HepG2 (cell line): Measurements from ENCODE around the gene B4GALT5. TPM values are rescaled to one million over a fixed set of nuclear protein-coding genes. Genes with fewer than 3 reads are reported as not detected.
A peak's percentile ranks its signal among the peaks of the same experiment; 100 is the strongest.

Source experiments
- ATAD3A ChIP-seq: sonication (generic); formaldehyde crosslinking; IDR thresholded peaks from 2 replicates; pipeline ENCODE4 v1.4.0; 2020; ENCODE audit warnings: missing genetic modification reagents
- EHMT2 ChIP-seq: fragments of 200-600 bp; sonication (generic); IDR thresholded peaks from 2 replicates; pipeline ENCODE4 v1.7.0; 2017; ENCODE audit warnings: antibody characterized with exemption, low read depth, low read length, borderline replicate concordance
- PAX8 ChIP-seq: sonication (generic); formaldehyde crosslinking; IDR thresholded peaks from 2 replicates; pipeline ENCODE4 v1.8.0; 2022; ENCODE audit warnings: mild to moderate bottlenecking, missing genetic modification reagents, borderline replicate concordance
- ZBTB8A ChIP-seq: sonication (generic); formaldehyde crosslinking; IDR thresholded peaks from 2 replicates; pipeline ENCODE4 v1.4.0; 2020; ENCODE audit warnings: mild to moderate bottlenecking, low read depth, missing genetic modification reagents, borderline replicate concordance
- ZNF264 ChIP-seq: sonication (generic); formaldehyde crosslinking; IDR thresholded peaks from 2 replicates; pipeline ENCODE4 v1.4.0; 2020; ENCODE audit warnings: missing genetic modification reagents
- ZNF589 ChIP-seq: sonication (generic); formaldehyde crosslinking; conservative IDR thresholded peaks from 2 replicates; pipeline ENCODE4 v1.8.0; 2022; ENCODE audit warnings: mild to moderate bottlenecking, moderate library complexity, missing genetic modification reagents
- ZNF792 ChIP-seq: IDR thresholded peaks from 2 replicates; pipeline ENCODE4 v1.6.1; 2016
- polyA plus RNA-seq, 8 experiments: library from polyadenylated mRNA; depleted of rRNA in 3 of 8; stranded (reverse) in 7 of 8; unstranded in 1 of 8; fragments of >200 nt; fragmentation: Illumina TruSeq in 4 of 8; extraction: Trizol in 4 of 8; gene quantifications; 2 replicates each; pipeline versions ENCODE4 v1.2.1 to v1.2.3, GENCODE V29; 2011 to 2016; ENCODE audit warnings: low read depth in 4 of 8, missing spikeins in 1 of 8, mixed read lengths in 1 of 8; ENCODE audit not compliant: insufficient read depth in 1 of 8
- total RNA-seq, 5 experiments: library from RNA; depleted of rRNA; stranded (reverse); fragments of >200 nt; fragmentation: Illumina TruSeq; extraction: Trizol; gene quantifications; 2 replicates each; pipeline ENCODE4 v1.2.3, GENCODE V29; 2016; ENCODE audit warnings: low read depth in 1 of 5
- TF ChIP-seq, protein P1 (sequence below): IDR thresholded peaks from 2 replicates; pipeline ENCODE4 v1.6.1; 2016; ENCODE audit warnings: missing compliant biosample characterization, missing genetic modification reagents, borderline replicate concordance
- TF ChIP-seq, protein P2 (sequence below): IDR thresholded peaks from 2 replicates; pipeline ENCODE4 v1.4.0; 2020; ENCODE audit warnings: mild to moderate bottlenecking, missing genetic modification reagents
- TF ChIP-seq, protein P3 (sequence below): sonication (generic); formaldehyde crosslinking; IDR thresholded peaks from 2 replicates; pipeline ENCODE4; 2020; ENCODE audit warnings: missing genetic modification reagents, mild to moderate bottlenecking, borderline replicate concordance
- TF ChIP-seq, protein P4 (sequence below): sonication (generic); formaldehyde crosslinking; IDR thresholded peaks from 2 replicates; pipeline ENCODE4 v1.4.0; 2020; ENCODE audit warnings: missing genetic modification reagents
- TF ChIP-seq, protein P5 (sequence below): sonication (generic); formaldehyde crosslinking; IDR thresholded peaks from 2 replicates; pipeline ENCODE4 v1.4.0; 2020; ENCODE audit warnings: missing genetic modification reagents

Gene B4GALT5
- total and polyA plus RNA-seq, 2 of the 13 experiments (the other 11 are each of a cell fraction or from before 2014, with no cell fraction given) = 27.3 to 30.9 TPM

DNA sequence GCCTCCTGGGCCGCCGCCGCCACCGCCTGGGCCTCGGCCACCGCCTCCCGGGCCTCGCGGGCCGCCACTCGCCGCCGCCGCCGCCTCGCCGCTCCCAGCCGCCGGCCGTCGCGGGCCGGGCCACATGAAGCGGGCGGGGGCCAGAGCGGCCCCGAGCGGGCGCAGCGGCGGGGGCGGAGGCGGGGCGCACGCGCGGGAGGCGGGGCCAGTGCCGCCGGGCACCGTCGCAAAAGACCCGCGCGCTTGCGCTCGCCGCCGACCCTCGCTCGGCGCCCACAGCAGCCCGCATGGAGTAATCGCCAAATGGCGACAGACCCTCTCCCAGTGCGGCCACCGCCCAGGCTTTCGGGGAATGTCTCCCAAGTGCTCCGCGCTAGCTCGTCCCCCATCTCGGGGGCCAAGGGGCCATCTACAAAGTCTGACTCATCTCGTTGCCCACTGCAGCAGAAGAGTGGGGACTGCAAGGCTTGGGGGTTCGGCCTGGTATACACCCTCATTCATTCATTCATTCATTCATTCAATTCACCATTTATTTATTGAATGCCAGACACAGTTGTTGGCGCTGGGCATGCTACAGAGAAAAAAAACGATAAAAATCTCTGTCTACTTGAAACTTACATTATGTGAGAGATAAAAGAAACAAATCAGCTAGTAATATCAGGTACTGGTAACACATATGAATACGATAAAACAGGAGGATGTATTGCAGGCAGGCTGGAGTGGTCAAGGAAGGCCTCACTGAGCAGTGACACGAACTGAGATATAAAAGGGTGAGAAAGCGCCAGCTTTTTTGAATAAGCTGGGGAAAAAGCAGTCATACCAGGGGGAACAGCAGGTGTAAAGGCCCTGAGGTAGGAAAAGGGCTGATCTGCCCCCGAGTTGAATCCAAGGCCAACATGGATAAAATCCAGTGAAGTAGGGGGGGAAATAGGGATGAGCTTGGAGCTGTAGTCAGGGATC, at the start of gene B4GALT5 (continued):
- TF ChIP-seq ZNF792 (CRISPR knock-in tag) (no peak), ZBTB8A (CRISPR knock-in tag) (peak; percentile 9; the same call in 1 of the 2 replicates), EHMT2 (no peak), ZNF589 (CRISPR knock-in tag) (no peak), ZNF264 (peak; percentile 53), PAX8 (CRISPR knock-in tag) (peak; percentile 47), ATAD3A (no peak)
- TF ChIP-seq, protein P1, sequence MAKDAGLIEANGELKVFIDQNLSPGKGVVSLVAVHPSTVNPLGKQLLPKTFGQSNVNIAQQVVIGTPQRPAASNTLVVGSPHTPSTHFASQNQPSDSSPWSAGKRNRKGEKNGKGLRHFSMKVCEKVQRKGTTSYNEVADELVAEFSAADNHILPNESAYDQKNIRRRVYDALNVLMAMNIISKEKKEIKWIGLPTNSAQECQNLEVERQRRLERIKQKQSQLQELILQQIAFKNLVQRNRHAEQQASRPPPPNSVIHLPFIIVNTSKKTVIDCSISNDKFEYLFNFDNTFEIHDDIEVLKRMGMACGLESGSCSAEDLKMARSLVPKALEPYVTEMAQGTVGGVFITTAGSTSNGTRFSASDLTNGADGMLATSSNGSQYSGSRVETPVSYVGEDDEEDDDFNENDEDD (CRISPR knock-in tag) = peak; percentile 56; the same call in 1 of the 2 replicates
- TF ChIP-seq, protein P2, sequence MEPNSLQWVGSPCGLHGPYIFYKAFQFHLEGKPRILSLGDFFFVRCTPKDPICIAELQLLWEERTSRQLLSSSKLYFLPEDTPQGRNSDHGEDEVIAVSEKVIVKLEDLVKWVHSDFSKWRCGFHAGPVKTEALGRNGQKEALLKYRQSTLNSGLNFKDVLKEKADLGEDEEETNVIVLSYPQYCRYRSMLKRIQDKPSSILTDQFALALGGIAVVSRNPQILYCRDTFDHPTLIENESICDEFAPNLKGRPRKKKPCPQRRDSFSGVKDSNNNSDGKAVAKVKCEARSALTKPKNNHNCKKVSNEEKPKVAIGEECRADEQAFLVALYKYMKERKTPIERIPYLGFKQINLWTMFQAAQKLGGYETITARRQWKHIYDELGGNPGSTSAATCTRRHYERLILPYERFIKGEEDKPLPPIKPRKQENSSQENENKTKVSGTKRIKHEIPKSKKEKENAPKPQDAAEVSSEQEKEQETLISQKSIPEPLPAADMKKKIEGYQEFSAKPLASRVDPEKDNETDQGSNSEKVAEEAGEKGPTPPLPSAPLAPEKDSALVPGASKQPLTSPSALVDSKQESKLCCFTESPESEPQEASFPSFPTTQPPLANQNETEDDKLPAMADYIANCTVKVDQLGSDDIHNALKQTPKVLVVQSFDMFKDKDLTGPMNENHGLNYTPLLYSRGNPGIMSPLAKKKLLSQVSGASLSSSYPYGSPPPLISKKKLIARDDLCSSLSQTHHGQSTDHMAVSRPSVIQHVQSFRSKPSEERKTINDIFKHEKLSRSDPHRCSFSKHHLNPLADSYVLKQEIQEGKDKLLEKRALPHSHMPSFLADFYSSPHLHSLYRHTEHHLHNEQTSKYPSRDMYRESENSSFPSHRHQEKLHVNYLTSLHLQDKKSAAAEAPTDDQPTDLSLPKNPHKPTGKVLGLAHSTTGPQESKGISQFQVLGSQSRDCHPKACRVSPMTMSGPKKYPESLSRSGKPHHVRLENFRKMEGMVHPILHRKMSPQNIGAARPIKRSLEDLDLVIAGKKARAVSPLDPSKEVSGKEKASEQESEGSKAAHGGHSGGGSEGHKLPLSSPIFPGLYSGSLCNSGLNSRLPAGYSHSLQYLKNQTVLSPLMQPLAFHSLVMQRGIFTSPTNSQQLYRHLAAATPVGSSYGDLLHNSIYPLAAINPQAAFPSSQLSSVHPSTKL (CRISPR knock-in tag) = peak; percentile 44
- TF ChIP-seq, protein P3, sequence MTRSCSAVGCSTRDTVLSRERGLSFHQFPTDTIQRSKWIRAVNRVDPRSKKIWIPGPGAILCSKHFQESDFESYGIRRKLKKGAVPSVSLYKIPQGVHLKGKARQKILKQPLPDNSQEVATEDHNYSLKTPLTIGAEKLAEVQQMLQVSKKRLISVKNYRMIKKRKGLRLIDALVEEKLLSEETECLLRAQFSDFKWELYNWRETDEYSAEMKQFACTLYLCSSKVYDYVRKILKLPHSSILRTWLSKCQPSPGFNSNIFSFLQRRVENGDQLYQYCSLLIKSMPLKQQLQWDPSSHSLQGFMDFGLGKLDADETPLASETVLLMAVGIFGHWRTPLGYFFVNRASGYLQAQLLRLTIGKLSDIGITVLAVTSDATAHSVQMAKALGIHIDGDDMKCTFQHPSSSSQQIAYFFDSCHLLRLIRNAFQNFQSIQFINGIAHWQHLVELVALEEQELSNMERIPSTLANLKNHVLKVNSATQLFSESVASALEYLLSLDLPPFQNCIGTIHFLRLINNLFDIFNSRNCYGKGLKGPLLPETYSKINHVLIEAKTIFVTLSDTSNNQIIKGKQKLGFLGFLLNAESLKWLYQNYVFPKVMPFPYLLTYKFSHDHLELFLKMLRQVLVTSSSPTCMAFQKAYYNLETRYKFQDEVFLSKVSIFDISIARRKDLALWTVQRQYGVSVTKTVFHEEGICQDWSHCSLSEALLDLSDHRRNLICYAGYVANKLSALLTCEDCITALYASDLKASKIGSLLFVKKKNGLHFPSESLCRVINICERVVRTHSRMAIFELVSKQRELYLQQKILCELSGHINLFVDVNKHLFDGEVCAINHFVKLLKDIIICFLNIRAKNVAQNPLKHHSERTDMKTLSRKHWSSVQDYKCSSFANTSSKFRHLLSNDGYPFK (CRISPR knock-in tag) = no peak
- TF ChIP-seq, protein P4, sequence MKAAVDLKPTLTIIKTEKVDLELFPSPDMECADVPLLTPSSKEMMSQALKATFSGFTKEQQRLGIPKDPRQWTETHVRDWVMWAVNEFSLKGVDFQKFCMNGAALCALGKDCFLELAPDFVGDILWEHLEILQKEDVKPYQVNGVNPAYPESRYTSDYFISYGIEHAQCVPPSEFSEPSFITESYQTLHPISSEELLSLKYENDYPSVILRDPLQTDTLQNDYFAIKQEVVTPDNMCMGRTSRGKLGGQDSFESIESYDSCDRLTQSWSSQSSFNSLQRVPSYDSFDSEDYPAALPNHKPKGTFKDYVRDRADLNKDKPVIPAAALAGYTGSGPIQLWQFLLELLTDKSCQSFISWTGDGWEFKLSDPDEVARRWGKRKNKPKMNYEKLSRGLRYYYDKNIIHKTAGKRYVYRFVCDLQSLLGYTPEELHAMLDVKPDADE (CRISPR knock-in tag) = 0 out of 2 replicates have a peak, but pooled peaks have one; percentile 31
- TF ChIP-seq, protein P5, sequence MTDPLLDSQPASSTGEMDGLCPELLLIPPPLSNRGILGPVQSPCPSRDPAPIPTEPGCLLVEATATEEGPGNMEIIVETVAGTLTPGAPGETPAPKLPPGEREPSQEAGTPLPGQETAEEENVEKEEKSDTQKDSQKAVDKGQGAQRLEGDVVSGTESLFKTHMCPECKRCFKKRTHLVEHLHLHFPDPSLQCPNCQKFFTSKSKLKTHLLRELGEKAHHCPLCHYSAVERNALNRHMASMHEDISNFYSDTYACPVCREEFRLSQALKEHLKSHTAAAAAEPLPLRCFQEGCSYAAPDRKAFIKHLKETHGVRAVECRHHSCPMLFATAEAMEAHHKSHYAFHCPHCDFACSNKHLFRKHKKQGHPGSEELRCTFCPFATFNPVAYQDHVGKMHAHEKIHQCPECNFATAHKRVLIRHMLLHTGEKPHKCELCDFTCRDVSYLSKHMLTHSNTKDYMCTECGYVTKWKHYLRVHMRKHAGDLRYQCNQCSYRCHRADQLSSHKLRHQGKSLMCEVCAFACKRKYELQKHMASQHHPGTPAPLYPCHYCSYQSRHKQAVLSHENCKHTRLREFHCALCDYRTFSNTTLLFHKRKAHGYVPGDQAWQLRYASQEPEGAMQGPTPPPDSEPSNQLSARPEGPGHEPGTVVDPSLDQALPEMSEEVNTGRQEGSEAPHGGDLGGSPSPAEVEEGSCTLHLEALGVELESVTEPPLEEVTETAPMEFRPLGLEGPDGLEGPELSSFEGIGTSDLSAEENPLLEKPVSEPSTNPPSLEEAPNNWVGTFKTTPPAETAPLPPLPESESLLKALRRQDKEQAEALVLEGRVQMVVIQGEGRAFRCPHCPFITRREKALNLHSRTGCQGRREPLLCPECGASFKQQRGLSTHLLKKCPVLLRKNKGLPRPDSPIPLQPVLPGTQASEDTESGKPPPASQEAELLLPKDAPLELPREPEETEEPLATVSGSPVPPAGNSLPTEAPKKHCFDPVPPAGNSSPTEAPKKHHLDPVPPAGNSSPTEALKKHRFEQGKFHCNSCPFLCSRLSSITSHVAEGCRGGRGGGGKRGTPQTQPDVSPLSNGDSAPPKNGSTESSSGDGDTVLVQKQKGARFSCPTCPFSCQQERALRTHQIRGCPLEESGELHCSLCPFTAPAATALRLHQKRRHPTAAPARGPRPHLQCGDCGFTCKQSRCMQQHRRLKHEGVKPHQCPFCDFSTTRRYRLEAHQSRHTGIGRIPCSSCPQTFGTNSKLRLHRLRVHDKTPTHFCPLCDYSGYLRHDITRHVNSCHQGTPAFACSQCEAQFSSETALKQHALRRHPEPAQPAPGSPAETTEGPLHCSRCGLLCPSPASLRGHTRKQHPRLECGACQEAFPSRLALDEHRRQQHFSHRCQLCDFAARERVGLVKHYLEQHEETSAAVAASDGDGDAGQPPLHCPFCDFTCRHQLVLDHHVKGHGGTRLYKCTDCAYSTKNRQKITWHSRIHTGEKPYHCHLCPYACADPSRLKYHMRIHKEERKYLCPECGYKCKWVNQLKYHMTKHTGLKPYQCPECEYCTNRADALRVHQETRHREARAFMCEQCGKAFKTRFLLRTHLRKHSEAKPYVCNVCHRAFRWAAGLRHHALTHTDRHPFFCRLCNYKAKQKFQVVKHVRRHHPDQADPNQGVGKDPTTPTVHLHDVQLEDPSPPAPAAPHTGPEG = no peak
